SJSA1 (cell line): ENCODE measurements around the gene EXTL1. TPM values are rescaled to one million over a fixed set of nuclear protein-coding genes. Genes with fewer than 3 reads are reported as not detected.
"Not testable (repeated sequence)": the region's sequence is repeated elsewhere in the genome, so short reads cannot be mapped to it uniquely, and the experiment has no call there.

ENCODE experiments used
- DNase-seq, 2 experiments: peaks; one replicate each; pipeline ENCODE4 v3.0.0-alpha.2; 2015 to 2020; ENCODE audit warnings: low spot score in 2 of 2, low read depth in 1 of 2
- H3K27ac ChIP-seq: fragments of 250-450 bp; sonication (Bioruptor Pico); 2 replicates; pipeline ENCODE4 v1.5.1; 2020; ENCODE audit warnings: mild to moderate bottlenecking, moderate library complexity
- H3K27me3 ChIP-seq: fragments of 250-450 bp; sonication (Bioruptor Pico); replicated peaks from 2 replicates; pipeline ENCODE4 v1.5.1; 2020; ENCODE audit warnings: mild to moderate bottlenecking, moderate library complexity
- H3K36me3 ChIP-seq: fragments of 250-450 bp; sonication (Bioruptor Pico); 2 replicates; pipeline ENCODE4 v1.5.1; 2020; ENCODE audit warnings: mild to moderate bottlenecking
- H3K4me1 ChIP-seq: fragments of 250-450 bp; sonication (Bioruptor Pico); replicated peaks from 2 replicates; pipeline ENCODE4 v1.6.1; 2021; ENCODE audit warnings: mild to moderate bottlenecking
- H3K4me3 ChIP-seq: fragments of 250-450 bp; sonication (Bioruptor Pico); 2 replicates; pipeline ENCODE4 v1.5.1; 2020; ENCODE audit warnings: mild to moderate bottlenecking
- H3K9me3 ChIP-seq: fragments of 250-450 bp; sonication (Bioruptor Pico); replicated peaks from 2 replicates; pipeline ENCODE4 v1.5.1; 2020; ENCODE audit warnings: mild to moderate bottlenecking
- total RNA-seq: library from RNA; depleted of rRNA; stranded (reverse); fragments of >200 nt; shearing (Covaris generic); gene quantifications from 2 replicates; pipeline ENCODE4 v1.2.3, GENCODE V29; 2014; rRNA removed

The EXTL1 gene, protein sequence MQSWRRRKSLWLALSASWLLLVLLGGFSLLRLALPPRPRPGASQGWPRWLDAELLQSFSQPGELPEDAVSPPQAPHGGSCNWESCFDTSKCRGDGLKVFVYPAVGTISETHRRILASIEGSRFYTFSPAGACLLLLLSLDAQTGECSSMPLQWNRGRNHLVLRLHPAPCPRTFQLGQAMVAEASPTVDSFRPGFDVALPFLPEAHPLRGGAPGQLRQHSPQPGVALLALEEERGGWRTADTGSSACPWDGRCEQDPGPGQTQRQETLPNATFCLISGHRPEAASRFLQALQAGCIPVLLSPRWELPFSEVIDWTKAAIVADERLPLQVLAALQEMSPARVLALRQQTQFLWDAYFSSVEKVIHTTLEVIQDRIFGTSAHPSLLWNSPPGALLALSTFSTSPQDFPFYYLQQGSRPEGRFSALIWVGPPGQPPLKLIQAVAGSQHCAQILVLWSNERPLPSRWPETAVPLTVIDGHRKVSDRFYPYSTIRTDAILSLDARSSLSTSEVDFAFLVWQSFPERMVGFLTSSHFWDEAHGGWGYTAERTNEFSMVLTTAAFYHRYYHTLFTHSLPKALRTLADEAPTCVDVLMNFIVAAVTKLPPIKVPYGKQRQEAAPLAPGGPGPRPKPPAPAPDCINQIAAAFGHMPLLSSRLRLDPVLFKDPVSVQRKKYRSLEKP
- 0.08 TPM in 1 of 2 replicates, not detected in the other for total RNA-seq

DNA sequence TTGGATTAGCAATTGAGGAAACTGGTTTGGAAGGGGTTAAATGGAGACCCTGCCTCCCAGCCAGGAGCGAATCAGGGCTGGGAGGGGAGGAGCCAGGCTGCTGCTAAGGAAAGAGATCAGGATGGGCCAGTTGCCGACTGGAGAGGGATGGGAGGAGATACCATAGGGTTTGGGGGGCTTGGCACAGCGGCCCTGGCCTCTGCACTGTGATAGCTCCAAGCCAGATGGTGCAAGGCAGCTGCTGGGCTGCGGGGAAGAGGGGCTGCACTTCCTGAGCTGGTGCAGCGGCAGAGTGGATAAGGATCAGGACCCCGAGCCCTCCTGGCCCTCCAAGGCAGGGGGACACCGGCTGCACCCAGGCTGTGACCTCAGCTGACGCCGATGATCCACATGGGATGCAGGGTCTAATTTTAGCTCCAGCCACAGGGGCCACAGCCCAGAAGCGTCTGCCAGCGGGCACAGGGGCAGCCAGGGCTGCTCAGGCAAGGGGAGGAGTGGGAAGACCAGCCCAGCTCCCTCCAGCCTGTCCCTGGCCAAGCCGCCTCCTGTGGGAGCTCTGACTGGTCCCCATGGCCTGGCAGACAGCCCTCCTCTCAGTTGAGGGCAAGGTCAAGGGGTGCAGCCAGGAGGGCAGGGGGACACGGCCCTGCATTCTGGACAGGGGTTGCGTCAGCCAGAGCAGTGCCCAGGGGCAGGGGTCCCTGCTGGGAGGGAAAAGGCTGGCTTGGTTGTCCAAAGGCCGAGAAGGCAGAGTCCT lies at the start of gene EXTL1:
Gene EXTL1, plus strand, starts transcription at position 129 of the 757 bp plus-strand sequence. CDS start 872 bp downstream, outside the sequence.
- no peaks in the 10 kb centered on the region for H3K27me3 ChIP-seq
- H3K27ac ChIP-seq, result no peak within 1 kb of the TSS
- no peaks in the 10 kb centered on the region for H3K4me1 ChIP-seq
- H3K36me3 ChIP-seq, result no peaks in the 10 kb centered on the region
- no peaks in the 10 kb centered on the region for H3K9me3 ChIP-seq
- no peak within 1 kb of the TSS for H3K4me3 ChIP-seq
- no peak for DNase-seq

DNA sequence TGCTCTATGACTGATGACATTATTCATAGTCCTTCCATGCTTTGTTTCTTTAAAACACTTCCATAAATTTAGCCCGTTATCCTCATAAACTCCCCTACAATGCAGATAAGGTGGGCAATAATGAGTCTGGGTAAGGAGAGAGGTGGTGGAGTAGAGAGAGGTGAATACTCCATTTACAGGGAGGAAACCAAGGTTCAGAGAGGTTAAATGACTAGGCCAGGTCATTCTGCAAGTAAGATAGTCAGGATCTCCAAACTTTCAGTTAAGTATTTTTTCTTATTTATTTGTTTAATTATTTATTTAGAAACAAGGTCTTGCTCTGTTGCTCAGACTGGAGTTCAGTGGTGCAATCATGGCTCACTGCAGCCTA lies 49.8 kb upstream of the EXTL1 start:
- Histone ChIP-seq H3K36me3 (peaks cover 9% of the 10 kb centered on the region), H3K27me3 (no peaks in the 10 kb centered on the region), H3K4me1 (no peaks in the 10 kb centered on the region), H3K4me3 (no peak overlapping the region), H3K9me3 (no peaks in the 10 kb centered on the region), H3K27ac (no peak overlapping the region)
- no peak for DNase-seq

DNA sequence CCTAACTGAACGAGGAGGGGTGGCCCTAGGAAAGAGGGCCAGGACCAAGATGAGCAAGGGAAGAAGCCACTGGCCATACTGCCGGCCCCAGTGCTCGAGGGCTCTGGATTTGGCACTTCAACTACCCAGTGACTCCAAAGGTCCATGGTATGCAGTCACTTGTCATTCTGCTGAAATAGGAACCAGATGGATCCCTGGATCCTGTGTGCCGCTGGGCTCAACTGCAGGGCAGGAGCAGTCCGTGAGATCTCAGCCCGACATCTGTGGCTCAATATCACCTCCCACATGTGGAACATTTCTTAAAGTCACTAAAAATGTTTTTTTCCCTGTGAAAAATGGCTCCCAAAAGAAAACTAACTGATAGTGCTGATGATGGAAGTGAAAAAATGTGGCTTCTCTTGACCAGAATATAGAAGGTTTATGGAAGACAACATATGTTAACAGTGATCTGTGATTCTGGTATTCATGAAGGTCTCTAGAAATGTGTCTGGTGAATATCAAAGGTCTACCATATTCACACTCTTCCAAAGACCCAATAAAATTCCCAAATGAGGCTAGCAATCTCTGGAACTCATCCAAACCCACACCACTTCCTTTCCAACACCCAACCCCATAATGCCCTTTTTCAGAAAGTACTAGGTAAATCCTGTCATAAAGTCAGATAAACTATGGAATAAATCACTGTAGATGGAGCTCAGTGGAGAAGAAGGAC lies 47.8 kb upstream of the EXTL1 start:
- H3K27me3 ChIP-seq, result no peaks in the 10 kb centered on the region
- H3K4me1 ChIP-seq, result no peaks in the 10 kb centered on the region
- no peak for DNase-seq
- no peak overlapping the region for H3K27ac ChIP-seq
- no peaks in the 10 kb centered on the region for H3K9me3 ChIP-seq
- peaks cover 9% of the 10 kb centered on the region for H3K36me3 ChIP-seq
- H3K4me3 ChIP-seq, result no peak overlapping the region

DNA sequence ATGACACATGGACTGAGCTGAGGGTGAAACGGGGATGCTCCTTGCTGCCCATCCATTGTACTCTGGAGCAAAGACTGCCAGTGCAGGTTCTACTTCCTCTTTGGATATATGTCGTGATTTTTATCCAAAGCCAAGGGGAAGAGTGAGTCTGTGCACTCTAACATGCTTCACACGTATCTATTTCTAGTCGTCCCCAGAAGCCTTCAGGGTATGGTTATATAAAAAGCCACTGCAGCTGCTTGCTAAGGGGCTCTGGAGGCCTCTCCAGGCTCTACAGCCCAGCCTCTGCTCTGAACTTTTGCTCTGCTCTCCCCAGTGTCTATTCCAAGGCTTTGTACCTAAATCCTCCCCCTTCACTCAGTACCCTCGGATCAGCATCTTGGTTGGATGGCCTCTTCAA lies 43.8 kb upstream of the EXTL1 start:
- H3K36me3 ChIP-seq, result peaks cover 21% of the 10 kb centered on the region
- no peak overlapping the region for H3K27ac ChIP-seq
- no peaks in the 10 kb centered on the region for H3K4me1 ChIP-seq
- H3K9me3 ChIP-seq, result no peaks in the 10 kb centered on the region
- H3K4me3 ChIP-seq, result no peak overlapping the region
- no peak for DNase-seq
- no peaks in the 10 kb centered on the region for H3K27me3 ChIP-seq

DNA sequence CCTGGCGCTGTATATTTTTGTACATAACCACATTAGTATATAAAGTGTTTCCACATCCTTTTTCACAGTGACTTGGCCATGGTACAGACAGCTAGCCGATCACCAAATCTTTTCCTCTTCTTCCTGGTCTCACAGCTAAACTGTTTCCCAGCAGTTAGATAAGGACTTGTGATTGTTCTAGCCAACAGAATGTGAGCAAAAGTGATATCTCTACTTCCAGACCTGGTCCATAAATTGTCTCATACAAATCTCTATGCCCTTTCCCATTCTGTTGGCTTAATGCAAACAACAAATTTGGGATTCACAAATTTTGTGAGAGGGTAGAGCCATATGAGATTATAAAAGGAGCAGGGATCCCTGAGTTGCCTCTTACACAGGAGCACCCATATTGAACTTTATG lies 43.2 kb upstream of the EXTL1 start:
- Histone ChIP-seq H3K4me3 (no peak overlapping the region), H3K9me3 (no peaks in the 10 kb centered on the region), H3K27me3 (no peaks in the 10 kb centered on the region), H3K27ac (no peak overlapping the region), H3K4me1 (no peaks in the 10 kb centered on the region), H3K36me3 (peaks cover 23% of the 10 kb centered on the region)
- no peak for DNase-seq

DNA sequence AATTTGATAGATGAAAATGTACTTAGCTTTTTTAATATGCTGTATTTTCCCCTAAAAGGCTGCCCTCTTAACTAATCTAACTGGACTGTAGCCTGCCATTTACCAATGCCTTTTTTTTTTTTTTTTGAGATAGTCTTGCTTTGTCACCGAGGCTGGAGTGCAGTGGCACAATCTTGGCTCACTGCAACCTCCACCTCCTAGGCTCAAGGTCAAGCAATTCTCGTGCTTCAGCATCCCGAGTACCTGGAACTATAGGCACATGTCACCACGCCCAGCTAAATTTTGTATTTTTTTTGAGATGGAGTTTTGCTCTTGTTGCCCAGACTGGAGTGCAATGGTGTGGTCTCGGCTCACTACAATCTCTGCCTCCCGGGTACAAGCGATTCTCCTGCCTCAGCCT lies 42.4 kb upstream of the EXTL1 start:
- DNase-seq, result no peak
- Histone ChIP-seq H3K4me1 (no peaks in the 10 kb centered on the region), H3K4me3 (no peak overlapping the region), H3K9me3 (no peaks in the 10 kb centered on the region), H3K27me3 (no peaks in the 10 kb centered on the region), H3K27ac (no peak overlapping the region), H3K36me3 (peaks cover 24% of the 10 kb centered on the region)

DNA sequence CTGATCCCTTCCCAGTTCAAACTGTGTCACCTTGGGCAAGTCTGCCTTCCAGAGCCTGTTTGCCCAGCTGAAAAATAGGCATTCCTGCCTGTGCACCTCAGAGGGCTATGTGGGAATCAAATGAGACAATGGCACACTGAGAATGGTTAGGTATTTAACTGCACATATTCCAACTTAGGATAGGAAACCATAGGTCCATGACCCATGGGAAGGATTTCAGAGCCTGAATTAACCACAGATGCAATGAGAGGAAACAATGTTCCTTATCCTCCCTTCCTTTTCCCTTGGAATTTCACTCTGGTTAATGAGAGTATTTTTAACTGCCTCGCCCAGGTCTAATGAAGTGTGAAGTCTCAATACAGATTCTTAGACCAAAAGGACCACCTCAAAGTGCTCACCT lies 36.4 kb upstream of the EXTL1 start:
- no peaks in the 10 kb centered on the region for H3K27me3 ChIP-seq
- no peaks in the 10 kb centered on the region for H3K4me1 ChIP-seq
- no peaks in the 10 kb centered on the region for H3K9me3 ChIP-seq
- H3K27ac ChIP-seq, result no peak overlapping the region
- peaks cover 30% of the 10 kb centered on the region for H3K36me3 ChIP-seq
- no peak for DNase-seq
- H3K4me3 ChIP-seq, result no peak overlapping the region

DNA sequence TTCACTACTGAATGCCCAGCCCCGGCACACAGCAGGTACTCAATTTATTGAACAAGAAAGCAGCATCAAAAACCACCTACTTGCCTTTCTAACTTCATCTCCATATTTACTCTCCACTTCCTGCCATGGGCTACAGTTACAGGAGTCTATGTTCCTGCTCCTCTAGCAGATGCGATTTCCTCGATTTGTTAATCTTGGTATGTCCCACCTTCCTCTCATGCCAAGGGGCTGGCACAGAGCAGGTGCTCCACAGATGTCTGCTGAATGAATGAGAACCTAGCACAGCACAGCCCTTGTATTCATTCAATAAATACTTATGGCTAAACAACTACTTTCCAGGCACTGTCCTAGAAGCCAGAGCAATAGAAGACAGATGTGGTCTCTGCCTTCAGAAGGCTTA lies 35.9 kb upstream of the EXTL1 start:
- no peaks in the 10 kb centered on the region for H3K27me3 ChIP-seq
- peaks cover 30% of the 10 kb centered on the region for H3K36me3 ChIP-seq
- no peak for DNase-seq
- no peaks in the 10 kb centered on the region for H3K9me3 ChIP-seq
- no peak overlapping the region for H3K27ac ChIP-seq
- H3K4me1 ChIP-seq, result no peaks in the 10 kb centered on the region
- no peak overlapping the region for H3K4me3 ChIP-seq

DNA sequence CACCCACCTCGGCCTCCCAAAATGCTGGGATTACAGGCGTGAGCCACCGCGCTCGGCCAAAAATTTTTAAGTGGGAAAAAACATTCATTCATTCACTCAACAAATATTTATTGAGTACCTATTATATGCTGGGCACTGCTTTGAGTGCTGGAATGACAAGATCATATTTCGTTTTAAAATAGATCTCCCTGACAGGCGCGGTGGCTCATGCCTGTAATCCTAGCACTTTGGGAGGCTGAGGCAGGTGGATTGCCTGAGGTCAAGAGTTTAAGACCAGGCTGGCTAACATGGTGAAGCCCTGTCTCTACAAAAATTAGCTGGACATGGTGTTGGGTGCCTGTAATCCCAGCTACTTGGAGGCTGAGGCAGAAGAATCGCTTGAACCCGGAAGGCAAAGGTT lies 34.8 kb upstream of the EXTL1 start:
- not testable (repeated sequence) for H3K4me3 ChIP-seq

DNA sequence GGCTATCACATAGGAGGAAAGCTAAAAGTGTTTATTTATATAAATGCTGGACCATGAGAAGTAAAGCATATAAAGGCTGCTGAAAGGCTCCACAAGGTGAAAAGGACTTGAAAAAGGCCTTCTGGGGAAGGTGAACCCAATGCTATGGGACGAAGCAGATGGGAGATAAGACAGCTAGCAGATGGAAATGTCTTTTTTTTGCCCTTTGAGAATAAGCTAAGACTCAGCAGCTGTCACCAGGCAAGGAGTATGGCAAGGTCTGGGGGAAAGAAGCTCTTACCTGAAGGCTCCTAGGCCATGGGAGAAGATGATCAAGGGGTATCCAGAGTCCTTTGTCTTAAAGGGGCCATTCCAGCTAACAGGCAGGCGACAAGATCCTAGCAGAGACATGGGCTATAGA lies 33.6 kb upstream of the EXTL1 start:
- no peak for DNase-seq
- Histone ChIP-seq H3K27me3 (no peaks in the 10 kb centered on the region), H3K9me3 (no peaks in the 10 kb centered on the region), H3K4me1 (no peaks in the 10 kb centered on the region), H3K27ac (no peak overlapping the region), H3K36me3 (peaks cover 15% of the 10 kb centered on the region), H3K4me3 (no peak overlapping the region)

More for the DNA sequence above, 34.8 kb upstream of the EXTL1 start:
- peaks cover 24% of the 10 kb centered on the region for H3K36me3 ChIP-seq
- not testable (repeated sequence) for H3K9me3 ChIP-seq, DNase-seq, H3K4me1 ChIP-seq, H3K27me3 ChIP-seq, H3K27ac ChIP-seq

DNA sequence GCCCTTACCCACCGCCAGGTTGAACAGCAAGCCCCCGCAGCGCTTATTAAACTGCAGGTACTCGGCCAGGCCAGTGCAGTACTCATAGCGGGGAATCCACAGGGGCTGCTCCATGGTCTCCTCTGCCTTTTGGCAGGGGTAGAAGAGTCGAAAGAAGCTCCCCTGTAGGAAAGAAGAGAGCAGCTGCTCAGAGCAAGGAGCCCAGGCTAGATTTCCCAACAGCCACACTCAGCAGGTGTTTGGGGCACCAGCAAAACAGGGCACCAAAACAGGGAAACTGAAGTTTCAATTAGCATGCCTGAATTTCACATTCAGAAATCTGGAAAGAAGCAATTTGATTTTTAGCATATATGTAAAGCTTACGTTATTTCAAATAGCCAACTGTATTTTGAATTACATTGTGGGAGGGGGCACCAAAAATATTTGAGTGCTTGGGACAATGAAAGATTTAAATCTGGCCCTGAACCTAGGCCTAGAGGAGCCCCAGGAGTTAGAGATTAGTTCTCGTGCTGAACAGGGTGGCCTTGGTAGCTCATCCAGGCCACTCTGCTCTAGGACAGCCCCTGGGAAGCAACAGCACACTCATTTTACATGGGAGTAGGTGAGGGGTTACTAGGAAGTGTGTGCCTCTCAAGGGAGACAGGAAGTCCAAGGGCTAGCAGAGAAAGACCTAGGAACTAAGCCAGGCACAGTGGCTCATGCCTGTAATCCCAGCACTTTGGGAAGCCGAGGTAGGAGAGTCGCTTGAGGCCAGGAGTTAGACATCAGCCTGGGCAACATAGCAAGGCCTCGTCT lies 31.9 kb upstream of the EXTL1 start:
- no peak overlapping the region for H3K27ac ChIP-seq

DNA sequence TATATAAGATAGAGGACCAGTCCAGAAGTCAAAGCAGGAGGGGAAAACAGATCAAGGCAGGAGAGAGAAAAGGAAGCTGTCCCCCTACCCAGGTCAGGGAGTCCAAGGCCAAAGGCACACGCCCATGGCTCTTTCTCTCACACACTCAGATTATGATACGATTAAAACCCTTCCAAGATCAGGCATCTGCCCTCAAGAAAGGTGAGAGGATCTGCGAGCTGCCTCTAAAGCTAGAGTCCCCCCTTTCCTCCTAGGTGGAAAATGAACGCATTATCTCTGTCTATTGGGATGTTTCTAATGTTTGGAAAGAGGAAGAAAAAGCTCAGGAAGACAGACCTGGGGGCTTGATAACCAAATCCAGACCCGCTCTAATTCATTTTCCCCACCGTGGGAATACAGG lies 31.3 kb upstream of the EXTL1 start:
- no peaks in the 10 kb centered on the region for H3K9me3 ChIP-seq
- peaks cover 6% of the 10 kb centered on the region for H3K36me3 ChIP-seq
- H3K4me1 ChIP-seq, result no peaks in the 10 kb centered on the region
- no peak overlapping the region for H3K27ac ChIP-seq
- no peak for DNase-seq
- H3K27me3 ChIP-seq, result no peaks in the 10 kb centered on the region
- no peak overlapping the region for H3K4me3 ChIP-seq

More for the DNA sequence above, 31.9 kb upstream of the EXTL1 start:
- Histone ChIP-seq H3K4me1 (no peaks in the 10 kb centered on the region), H3K4me3 (no peak overlapping the region), H3K9me3 (no peaks in the 10 kb centered on the region), H3K36me3 (peaks cover 8% of the 10 kb centered on the region), H3K27me3 (no peaks in the 10 kb centered on the region)
- no peak for DNase-seq
